ENCODE data around the gene CFAP100.

- no peak for TF ChIP-seq CTCF (conservative IDR thresholded peaks at IDR 0.05)
- TF ChIP-seq ZFX (IDR thresholded peaks at IDR 0.05) = no peak
These were observed 12.7 kb upstream of the CFAP100 start for GRCh38 chr3:126381966-126382365.

Measured in C4-2B (cell line).